Endometrial microvascular endothelial cells (primary cell): ENCODE measurements around the gene HS6ST3. TPM values are rescaled to one million over a fixed set of nuclear protein-coding genes. Genes with fewer than 3 reads are reported as not detected.

Source experiments
- in situ Hi-C: cut with HindIII; loops from 2 replicates; pipeline ENCODE4 v1.10.0; 2017; ENCODE audit warnings: low sequenced_read_pairs, low pct_unique_long_range_greater_than_20kb; ENCODE audit errors: inconsistent ontology term
- total RNA-seq: library from RNA; depleted of rRNA; stranded (reverse); fragments of >200 nt; gene quantifications from one replicate; pipeline ENCODE4 v1.2.3, GENCODE V29; 2015; ENCODE audit errors: inconsistent ontology term

Gene HS6ST3
- total RNA-seq, 1 donor from 2014 or later: not detected

DNA sequence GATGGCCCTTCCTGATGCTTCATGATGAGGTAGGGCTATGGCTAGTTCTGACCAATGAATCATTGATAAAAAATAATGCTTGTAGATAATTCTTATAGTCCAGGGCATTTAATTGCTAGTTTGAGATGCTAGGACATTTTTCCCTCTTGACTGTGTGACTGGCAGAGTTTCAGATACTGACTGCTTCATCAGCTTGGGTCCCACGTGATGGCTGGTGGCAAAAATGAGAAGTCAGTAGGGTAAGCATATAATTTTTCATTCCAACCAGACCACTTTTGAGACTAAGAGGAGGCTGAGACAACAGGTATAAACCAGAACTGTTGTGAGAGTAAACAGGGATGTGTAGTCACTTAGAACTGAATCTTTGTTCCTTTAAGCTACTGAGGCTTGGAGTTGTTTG is 183.3 kb downstream of the HS6ST3 start:
- in situ Hi-C loops: no loop called here

DNA sequence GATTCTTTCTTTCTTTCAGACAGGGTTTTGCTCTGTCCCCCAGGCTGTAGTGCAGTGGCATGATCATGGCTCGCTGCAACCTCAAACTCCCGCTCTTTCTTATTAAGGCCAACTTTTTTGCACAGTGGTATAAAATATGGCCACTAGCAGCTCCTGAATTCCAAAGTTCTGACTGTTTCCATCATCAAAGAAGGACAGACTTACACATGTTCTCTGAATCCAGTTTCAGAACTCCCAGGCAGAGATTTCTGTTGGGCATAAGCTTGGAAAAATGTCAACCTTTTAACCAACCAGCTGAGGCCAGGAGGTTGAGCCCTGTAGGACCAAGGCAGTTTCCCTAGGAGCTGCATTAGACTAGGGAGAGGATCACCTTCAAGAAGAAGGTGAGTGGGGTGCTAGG is 184.1 kb downstream of the HS6ST3 start:
- in situ Hi-C loops: no loop called here

DNA sequence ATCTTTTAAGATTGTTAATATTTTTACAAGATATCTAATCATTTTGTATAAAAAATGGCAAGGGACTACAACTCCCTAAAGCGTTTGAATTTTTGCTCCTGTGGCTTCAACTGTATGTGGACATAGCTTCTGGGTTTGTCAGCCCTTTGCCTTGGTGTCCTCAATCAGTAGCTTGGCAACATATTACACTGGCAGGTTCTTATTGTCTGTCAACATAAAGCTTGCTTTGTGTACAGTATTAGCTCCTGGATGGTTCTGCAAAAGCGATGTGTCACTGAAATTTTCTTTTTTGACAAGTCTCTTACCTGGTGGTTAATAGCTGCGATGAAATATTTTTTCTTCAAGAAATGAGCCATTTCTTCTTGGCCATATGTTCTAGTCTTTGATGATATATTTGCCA is 190.0 kb downstream of the HS6ST3 start:
- in situ Hi-C loops: no loop called here

DNA sequence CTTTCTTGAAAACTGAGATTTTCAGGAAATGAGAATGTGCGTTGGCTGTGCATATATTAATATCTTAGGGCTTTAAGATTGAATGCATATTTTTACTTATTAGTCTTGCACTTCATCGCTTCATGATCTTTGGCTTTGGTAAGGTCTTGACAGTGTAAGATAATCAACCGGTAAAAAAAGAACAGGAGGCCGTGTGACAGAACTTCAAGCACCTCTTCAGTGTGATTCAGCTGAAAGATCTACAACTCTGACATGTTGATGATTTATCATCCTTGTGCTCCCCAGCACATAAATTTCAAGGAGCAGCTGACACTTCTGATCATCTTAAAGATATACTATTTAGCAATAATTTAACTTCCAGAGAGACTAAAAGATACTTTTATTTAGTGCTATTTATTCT is 195.1 kb downstream of the HS6ST3 start:
- in situ Hi-C loops: no loop called here

GRCh38 chr13:96285729-96286128 is 195.8 kb downstream of the HS6ST3 start:
- in situ Hi-C loops: no loop called here

DNA sequence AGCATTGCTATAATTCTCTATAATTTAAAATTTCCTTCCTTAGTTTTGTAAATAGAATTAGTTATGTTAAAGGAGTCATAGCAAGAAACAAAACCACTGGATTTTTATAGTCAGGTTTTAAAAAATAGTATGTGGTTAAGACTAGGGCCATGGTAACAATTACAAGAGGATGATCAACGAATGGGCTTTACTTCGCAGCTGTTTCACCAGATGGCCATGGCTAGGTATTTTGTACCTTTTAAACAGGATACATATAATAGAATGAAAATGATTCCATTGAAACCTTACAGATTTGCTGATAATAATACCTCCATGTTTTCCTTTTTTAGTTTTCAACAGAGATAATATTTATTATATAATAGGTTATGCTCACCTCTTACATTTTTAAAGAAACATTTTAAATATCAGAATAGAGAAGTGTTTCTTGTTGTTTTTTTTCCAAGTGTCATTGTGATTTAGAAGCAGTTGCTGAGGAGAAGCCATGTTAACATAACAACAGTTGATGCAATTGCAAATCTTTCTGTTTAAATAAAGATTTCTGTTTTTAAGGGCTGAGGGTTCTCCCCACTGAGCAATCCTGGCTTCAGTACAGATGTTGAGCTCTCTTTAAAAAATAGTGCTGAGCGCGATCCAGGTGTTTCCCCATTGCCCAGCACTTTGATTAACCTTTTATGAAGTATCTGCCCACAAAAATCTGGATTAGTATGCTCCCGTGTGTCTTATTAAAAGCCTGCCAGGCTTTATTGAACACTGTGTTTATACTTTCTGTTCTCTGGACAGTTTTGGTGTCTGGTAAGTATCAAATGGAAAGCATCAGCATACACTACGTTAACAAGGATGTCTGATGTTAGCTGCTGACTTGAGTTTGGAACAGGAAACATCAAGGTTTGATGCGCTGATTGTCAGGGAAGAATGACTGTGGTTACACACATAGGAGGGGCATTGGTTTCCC is 205.3 kb downstream of the HS6ST3 start:
- in situ Hi-C loops: no loop called here

DNA sequence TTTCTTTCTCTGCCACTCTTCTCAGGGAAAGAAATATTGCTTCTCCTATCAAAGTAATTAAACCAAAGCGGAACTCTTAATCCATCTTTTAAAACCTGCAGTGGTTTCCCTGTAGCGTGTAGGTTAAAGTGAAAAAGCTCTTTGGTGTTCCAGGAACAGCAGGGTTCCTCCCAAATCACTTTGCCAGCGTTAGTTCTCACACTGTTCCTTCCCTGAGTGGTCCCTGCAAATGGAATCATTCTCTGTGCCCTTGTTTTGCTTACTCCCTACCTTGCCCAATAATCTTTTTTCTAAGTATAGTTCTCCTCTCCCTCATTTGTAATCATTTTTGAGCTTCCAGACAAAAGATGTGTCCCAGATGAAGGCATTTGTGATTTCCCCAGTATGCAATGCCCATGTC is 207.5 kb downstream of the HS6ST3 start:
- in situ Hi-C loops: no loop called here

DNA sequence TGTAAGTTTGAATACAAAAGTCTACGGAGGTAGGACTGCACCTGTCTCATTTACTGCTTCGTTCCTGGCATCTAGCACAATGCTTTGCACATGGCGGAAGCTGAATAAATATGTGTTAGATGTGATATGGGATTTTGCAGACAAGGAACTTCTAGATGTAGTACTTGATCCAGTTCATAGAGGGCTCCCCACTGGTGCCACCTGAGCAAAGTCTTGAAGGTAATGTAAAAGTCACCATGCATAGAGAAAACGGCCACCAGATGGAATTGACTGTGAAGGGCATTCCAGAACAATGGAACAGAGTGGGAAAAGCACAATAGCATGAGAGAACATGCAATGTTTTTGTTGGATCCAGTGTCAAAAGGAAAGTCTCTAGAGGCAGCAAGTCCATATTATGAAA is 209.3 kb downstream of the HS6ST3 start:
- in situ Hi-C loops: no loop called here

- in situ Hi-C loops: no loop called here
These were observed 218.7 kb downstream of the HS6ST3 start for GRCh38 chr13:96308568-96308967.

DNA sequence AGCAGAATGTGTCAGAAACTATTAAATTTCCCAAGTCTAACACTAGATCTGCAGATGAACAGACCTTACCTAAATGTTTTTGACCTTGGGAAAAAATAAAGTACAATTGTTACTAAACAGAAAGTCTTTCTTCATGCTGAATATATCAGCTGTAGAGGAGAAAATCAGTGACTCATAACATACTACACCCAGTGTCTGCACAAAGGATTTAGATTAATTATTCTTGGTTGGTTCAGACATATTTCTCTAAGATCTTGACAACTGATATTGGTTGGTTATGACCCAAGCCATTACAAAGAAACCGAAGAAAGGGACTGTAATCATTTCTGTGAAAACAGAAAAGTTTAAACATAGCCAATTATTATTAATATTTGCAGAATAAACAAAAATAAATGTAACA is 225.1 kb downstream of the HS6ST3 start:
- in situ Hi-C loops: no loop called here

DNA sequence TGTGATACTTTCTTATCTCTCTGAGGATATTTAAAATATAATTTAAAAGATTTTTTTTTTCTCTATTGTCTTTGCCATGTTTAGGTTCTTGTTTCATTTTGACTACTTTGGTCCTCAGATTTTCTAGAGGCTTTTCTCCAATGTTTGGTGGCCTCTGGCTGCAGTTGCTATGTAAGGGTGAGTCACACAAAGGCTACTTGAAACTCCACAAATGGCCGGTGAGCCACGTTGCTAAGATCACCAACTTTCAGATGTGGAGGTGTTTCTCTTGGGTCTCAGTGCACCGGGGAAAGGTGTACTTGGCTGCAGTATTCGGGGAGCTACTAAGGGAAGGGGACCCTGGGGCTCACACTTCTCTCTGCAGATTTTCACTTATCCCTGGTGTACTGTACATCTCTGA is 248.1 kb downstream of the HS6ST3 start:
- in situ Hi-C loops: no loop called here

GRCh38 chr13:96342286-96342685 is 252.4 kb downstream of the HS6ST3 start:
- in situ Hi-C loops: no loop called here

DNA sequence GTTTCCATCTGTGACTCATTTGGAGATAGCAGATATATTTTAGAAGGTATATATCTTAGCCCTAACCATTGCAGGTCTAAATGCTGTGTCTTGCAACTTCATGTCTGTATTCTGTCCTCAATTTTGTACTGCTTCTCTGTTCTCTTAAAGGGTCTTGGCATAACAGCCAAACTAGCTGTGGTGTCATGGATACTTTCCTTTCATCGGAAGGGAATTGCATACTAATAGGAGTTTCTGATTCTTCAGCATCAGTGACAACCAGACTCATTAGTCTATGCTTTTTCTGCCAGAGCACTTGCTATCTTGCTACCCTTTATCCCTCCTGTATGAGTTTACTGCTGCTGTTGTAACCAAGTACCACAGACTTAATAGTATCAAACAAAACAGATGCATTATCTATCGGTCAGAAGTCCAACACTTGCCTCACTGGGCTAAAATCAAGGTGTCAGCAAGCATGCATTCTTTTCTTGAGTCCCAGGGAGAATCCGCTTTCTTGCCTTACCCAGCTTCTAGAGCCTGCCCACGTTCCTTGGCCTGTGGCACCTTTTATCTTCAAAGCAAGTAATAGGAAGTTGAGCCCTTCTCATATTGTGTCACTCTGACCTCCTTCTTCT is 253.1 kb downstream of the HS6ST3 start:
- in situ Hi-C loops: no loop called here

- in situ Hi-C loops: no loop called here
These were observed 257.0 kb downstream of the HS6ST3 start for GRCh38 chr13:96346921-96347320.

DNA sequence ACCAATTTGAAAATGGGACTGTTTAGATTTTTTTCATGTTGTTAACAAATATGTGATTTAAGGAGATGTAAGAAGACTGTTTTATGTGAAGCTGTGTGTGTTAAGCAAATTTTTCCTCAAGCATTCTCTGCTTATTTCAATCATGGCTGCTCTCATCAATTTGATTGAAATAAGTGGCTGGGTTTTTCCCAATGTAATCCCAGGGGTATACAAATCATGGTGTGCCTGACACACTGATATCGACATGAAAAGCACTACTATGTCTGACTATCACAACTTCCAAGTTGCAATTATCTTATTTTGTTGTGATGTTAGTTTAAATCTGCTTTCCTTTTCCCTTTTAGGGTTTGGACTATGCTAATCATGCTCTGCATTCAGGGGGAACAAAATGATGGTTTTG is 283.7 kb downstream of the HS6ST3 start:
- in situ Hi-C loops: no loop called here

- in situ Hi-C loops: no loop called here
These were observed 287.9 kb downstream of the HS6ST3 start for GRCh38 chr13:96377835-96378234.

DNA sequence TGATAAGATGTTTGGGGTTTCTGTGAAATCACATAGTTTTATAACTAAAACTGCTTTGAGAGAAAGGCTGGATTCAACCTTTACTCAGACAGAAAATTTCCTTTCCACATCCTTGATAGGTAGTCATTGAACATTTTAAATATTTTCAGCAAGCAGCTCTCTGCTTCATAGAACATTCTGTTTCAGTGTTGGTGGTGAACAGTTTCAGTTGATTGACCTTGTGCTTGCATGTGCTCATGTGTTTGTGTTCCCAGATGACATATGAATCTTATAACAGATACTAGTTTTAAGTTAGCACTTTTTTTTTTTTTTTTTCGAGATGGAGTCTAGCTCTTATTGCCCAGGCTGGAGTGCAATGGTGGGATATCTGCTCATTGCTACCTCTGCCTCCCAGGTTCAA is 290.1 kb downstream of the HS6ST3 start:
- in situ Hi-C loops: no loop called here

DNA sequence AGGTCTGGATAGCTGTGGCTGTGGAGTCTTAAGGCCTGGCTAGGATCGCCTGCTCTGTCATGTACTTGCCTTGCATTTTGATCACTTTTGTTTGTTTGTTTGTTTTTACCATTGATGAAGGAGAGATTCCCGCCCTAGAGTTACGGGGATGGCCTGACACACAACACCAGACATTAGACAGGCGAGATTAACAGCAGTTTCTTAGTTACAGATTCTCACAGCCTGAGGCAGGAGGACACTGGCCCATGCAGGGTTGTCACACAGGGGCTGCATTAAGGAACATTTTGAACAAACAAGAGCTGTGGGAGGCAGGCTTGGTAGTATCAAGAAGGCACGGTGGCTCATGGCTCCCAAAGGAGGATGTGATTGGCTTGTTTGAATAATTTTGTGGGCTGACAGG is 291.8 kb downstream of the HS6ST3 start:
- in situ Hi-C loops: no loop called here

- in situ Hi-C loops: no loop called here
These were observed 298.7 kb downstream of the HS6ST3 start for GRCh38 chr13:96388598-96388997.

DNA sequence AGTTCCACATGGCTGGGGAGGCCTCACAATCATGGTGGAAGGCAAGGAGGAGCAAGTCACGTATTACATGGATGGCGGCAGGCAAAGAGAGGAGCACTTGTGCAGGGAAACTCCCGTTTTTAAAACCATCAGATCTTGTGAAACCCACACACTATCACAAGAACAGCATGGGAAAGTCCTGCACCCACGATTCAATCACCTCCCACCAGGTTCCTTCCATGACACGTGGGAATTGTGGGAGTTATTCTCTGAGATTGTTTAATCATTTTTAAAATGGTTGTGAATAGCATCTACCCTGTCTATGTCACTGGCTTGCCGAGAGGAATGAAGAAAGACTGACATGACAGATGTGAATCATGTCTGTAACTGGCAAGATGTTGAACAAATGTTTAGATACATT is 301.7 kb downstream of the HS6ST3 start:
- in situ Hi-C loops: no loop called here
